ENCODE results near the gene HRH3. TPM values are rescaled to one million over a fixed set of nuclear protein-coding genes. Genes with fewer than 3 reads are reported as not detected.

HRH3 gene
- total RNA-seq, 1 donor = not detected

- Histone ChIP-seq H3K4me2 (ENCODE audit: insufficient read depth, low read length) (no peak overlapping the region), H3K9me3 (ENCODE audit: low read depth, low read length) (no peaks in the 10 kb centered on the region), H3K4me1 (ENCODE audit: insufficient read depth, low read length) (peaks cover 3% of the 10 kb centered on the region), H4K20me1 (ENCODE audit: insufficient read depth, low read length) (peaks cover 70% of the 10 kb centered on the region), H3K27me3 (ENCODE audit: insufficient read depth, low read length) (no peaks in the 10 kb centered on the region), H3K4me3 (ENCODE audit: insufficient read depth, low read length) (no peak overlapping the region), H3K27ac (ENCODE audit: low read depth, low read length) (no peak overlapping the region), H3K79me2 (ENCODE audit: insufficient read depth, low read length) (peaks cover 77% of the 10 kb centered on the region), H3K36me3 (ENCODE audit: insufficient read depth, low read length) (peaks cover 18% of the 10 kb centered on the region), H2AFZ (ENCODE audit: low read length) (no peak overlapping the region)
- no peak for DNase-seq (ENCODE audit: insufficient read length, low spot score, missing footprints)
- TF ChIP-seq CTCF (IDR thresholded peaks at IDR 0.05; ENCODE audit: extremely low read depth, low read depth, low read length) = no peak
Observed at GRCh38 chr20:62241506-62241905, 21.4 kb upstream of the HRH3 start.

GRCh38 chr20:62240020-62240685 lies 20.1 kb upstream of the HRH3 start:
- Histone ChIP-seq H2AFZ (ENCODE audit: low read length) (no peak overlapping the region), H4K20me1 (ENCODE audit: insufficient read depth, low read length) (peaks cover 56% of the 10 kb centered on the region), H3K36me3 (ENCODE audit: insufficient read depth, low read length) (peaks cover 18% of the 10 kb centered on the region), H3K4me2 (ENCODE audit: insufficient read depth, low read length) (peak overlapping the region; percentile 81), H3K9me3 (ENCODE audit: low read depth, low read length) (no peaks in the 10 kb centered on the region), H3K4me3 (ENCODE audit: insufficient read depth, low read length) (no peak overlapping the region), H3K27ac (ENCODE audit: low read depth, low read length) (no peak overlapping the region), H3K27me3 (ENCODE audit: insufficient read depth, low read length) (no peaks in the 10 kb centered on the region), H3K79me2 (ENCODE audit: insufficient read depth, low read length) (peaks cover 64% of the 10 kb centered on the region), H3K4me1 (ENCODE audit: insufficient read depth, low read length) (peaks cover 3% of the 10 kb centered on the region)
- no peak for TF ChIP-seq CTCF (IDR thresholded peaks at IDR 0.05; ENCODE audit: extremely low read depth, low read depth, low read length)
- DNase-seq (ENCODE audit: insufficient read length, low spot score, missing footprints) = no peak

GRCh38 chr20:62239278-62239879 lies 19.3 kb upstream of the HRH3 start:
- H3K27ac ChIP-seq (ENCODE audit: low read depth, low read length) = peak overlapping the region; percentile 60
- peak overlapping the region; percentile 81 for H3K4me2 ChIP-seq (ENCODE audit: insufficient read depth, low read length)
- no peaks in the 10 kb centered on the region for H3K9me3 ChIP-seq (ENCODE audit: low read depth, low read length)
- no peak for TF ChIP-seq CTCF (IDR thresholded peaks at IDR 0.05; ENCODE audit: extremely low read depth, low read depth, low read length)
- H4K20me1 ChIP-seq (ENCODE audit: insufficient read depth, low read length) = peaks cover 49% of the 10 kb centered on the region
- peak overlapping the region; percentile 83 for H3K4me3 ChIP-seq (ENCODE audit: insufficient read depth, low read length)
- H3K4me1 ChIP-seq (ENCODE audit: insufficient read depth, low read length) = peaks cover 3% of the 10 kb centered on the region
- peaks cover 18% of the 10 kb centered on the region for H3K36me3 ChIP-seq (ENCODE audit: insufficient read depth, low read length)
- H3K27me3 ChIP-seq (ENCODE audit: insufficient read depth, low read length) = no peaks in the 10 kb centered on the region
- peaks cover 56% of the 10 kb centered on the region for H3K79me2 ChIP-seq (ENCODE audit: insufficient read depth, low read length)
- peak; percentile 94 for DNase-seq (ENCODE audit: insufficient read length, low spot score, missing footprints)
- H2AFZ ChIP-seq (ENCODE audit: low read length) = peak overlapping the region; percentile 70

DNA sequence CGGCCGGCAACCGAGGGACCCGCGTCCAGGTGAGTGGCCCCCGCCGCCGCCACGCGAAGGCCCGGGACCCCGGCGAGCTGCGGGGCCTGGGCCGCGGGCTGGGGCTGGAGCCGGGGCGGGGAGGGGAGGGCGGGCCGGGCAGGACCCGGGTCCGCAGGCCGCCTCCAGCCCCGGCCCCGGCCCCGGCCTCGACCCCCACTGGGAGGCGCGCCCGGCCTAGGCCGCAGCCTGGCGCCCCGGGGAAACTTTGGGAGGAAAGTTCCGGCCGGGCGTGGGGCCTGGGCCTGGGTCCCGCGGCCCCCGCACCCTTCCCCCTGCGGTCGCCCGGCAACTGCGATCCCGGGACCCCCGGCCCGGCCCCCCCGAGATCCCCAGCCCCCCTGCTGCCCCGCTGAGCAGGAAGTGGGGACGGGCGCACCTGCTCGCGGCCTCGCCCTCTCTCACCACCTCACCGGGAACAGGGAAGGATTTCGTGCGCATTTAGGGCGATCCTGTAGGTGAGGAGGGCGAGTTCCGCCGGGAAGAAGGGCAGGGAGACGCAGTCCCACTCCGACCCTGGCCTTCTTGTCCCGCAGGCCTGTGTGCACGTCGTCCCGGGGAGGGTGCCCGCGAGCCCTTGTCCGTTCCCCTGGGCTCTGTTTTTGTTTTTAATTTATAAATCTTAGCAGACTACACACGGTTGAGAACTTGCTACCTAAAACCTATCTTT lies 18.6 kb upstream of the HRH3 start:
- H2AFZ ChIP-seq (ENCODE audit: low read length) = peak overlapping the region; percentile 70

More for the DNA sequence above, 18.6 kb upstream of the HRH3 start:
- Histone ChIP-seq H3K27me3 (ENCODE audit: insufficient read depth, low read length) (no peaks in the 10 kb centered on the region), H3K4me2 (ENCODE audit: insufficient read depth, low read length) (peak overlapping the region; percentile 81), H3K79me2 (ENCODE audit: insufficient read depth, low read length) (peaks cover 50% of the 10 kb centered on the region), H4K20me1 (ENCODE audit: insufficient read depth, low read length) (peaks cover 42% of the 10 kb centered on the region), H3K4me1 (ENCODE audit: insufficient read depth, low read length) (peaks cover 3% of the 10 kb centered on the region), H3K27ac (ENCODE audit: low read depth, low read length) (peak overlapping the region; percentile 60), H3K4me3 (ENCODE audit: insufficient read depth, low read length) (peak overlapping the region; percentile 83), H3K9me3 (ENCODE audit: low read depth, low read length) (no peaks in the 10 kb centered on the region), H3K36me3 (ENCODE audit: insufficient read depth, low read length) (peaks cover 18% of the 10 kb centered on the region)
- no peak for TF ChIP-seq CTCF (IDR thresholded peaks at IDR 0.05; ENCODE audit: extremely low read depth, low read depth, low read length)
- DNase-seq (ENCODE audit: insufficient read length, low spot score, missing footprints) = peak; percentile 92

Data from osteoblast (primary cell).